GM19467 (cell line): ENCODE results near the gene HADHA.
"Not testable (repeated sequence)": the region's sequence is repeated elsewhere in the genome, so short reads cannot be mapped to it uniquely, and the experiment has no call there.

Experiments
- ATAC-seq: cut with Tn5 transposase; IDR thresholded peaks from one replicate; pipeline ENCODE4 v1.9.1; 2021; ENCODE audit warnings: mild to moderate bottlenecking, moderate library complexity; ENCODE audit not compliant: unreplicated experiment

The HADHA gene

GRCh38 chr2:26244309-26245230 lies at the start of gene HADHA, which contains the start of gene HADHB:
Gene HADHA, minus strand, starts transcription at chr2:26244632. Its CDS starts 36 bp downstream, at chr2:26244596.
Gene HADHB, plus strand, starts transcription at chr2:26244939. Its CDS starts 9,316 bp downstream, at chr2:26254255.
- ATAC-seq, result peak; percentile 57

GRCh38 chr2:26292646-26293045 lies 48.2 kb upstream of the HADHA start:
- ATAC-seq, result no peak

GRCh38 chr2:26290001-26290400 lies 45.6 kb upstream of the HADHA start:
- ATAC-seq, result no peak

- ATAC-seq, result no peak
Measured at GRCh38 chr2:26285931-26286330, 41.5 kb upstream of the HADHA start.

- no peak for ATAC-seq
Measured at GRCh38 chr2:26284132-26284531, 39.7 kb upstream of the HADHA start.

GRCh38 chr2:26283606-26284005 lies 39.2 kb upstream of the HADHA start:
- ATAC-seq, result no peak

- ATAC-seq, result no peak
Measured at GRCh38 chr2:26281226-26281625, 36.8 kb upstream of the HADHA start.

GRCh38 chr2:26279886-26280285 lies 35.5 kb upstream of the HADHA start:
- ATAC-seq, result no peak

GRCh38 chr2:26276484-26277227 lies 32.2 kb upstream of the HADHA start:
- ATAC-seq, result no peak

- no peak for ATAC-seq
Measured at GRCh38 chr2:26274058-26274613, 29.7 kb upstream of the HADHA start.

GRCh38 chr2:26273501-26273900 lies 29.1 kb upstream of the HADHA start:
- ATAC-seq, result no peak

GRCh38 chr2:26270373-26270772 lies 25.9 kb upstream of the HADHA start:
- ATAC-seq, result no peak

- ATAC-seq, result no peak
Measured at GRCh38 chr2:26269571-26270158, 25.2 kb upstream of the HADHA start.

GRCh38 chr2:26268670-26269385 lies 24.4 kb upstream of the HADHA start:
- ATAC-seq, result not testable (repeated sequence)

GRCh38 chr2:26268213-26268612 lies 23.8 kb upstream of the HADHA start:
- ATAC-seq, result no peak

GRCh38 chr2:26258836-26259235 lies 14.4 kb upstream of the HADHA start:
- ATAC-seq, result not testable (repeated sequence)

GRCh38 chr2:26255759-26256384 lies 11.4 kb upstream of the HADHA start:
- ATAC-seq, result no peak

- ATAC-seq, result no peak
Measured at GRCh38 chr2:26251893-26252292, 7.5 kb upstream of the HADHA start.

GRCh38 chr2:26249625-26250024 lies 5.2 kb upstream of the HADHA start:
- no peak for ATAC-seq

GRCh38 chr2:26246818-26247217 lies 2.4 kb upstream of the HADHA start:
- ATAC-seq, result no peak
